ENCODE results near the gene TMTC2. TPM values are rescaled to one million over a fixed set of nuclear protein-coding genes. Genes with fewer than 3 reads are reported as not detected.
A peak's percentile ranks its signal among the peaks of the same experiment; 100 is the strongest.

Gene TMTC2
- total and polyA plus RNA-seq, 2 donors from 2014 or later = 6.0 to 32.9 TPM

DNA sequence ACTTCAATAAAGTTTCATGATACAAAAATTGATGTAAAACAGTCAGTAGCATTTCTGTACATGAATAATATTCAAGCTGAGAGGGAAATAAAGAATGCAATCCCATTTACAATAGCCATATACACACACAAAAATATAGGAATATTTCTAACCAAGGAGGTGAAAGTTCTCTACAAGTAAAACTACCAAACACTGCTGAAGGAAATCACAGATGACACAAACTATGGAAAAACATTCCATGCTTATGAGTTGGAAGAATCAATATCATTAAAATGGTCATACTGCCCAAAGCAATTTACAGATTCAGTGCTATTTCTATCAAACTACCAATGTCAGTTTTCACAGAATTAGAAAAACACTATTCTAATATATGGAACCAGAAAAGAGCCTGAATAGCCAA, 272.3 kb downstream of the TMTC2 start:
- Histone ChIP-seq H3K4me1 (ENCODE audit: control insufficient read depth in 2 of 3, insufficient read depth in 2 of 3, low read depth in 1 of 3, low read length in 3 of 3) (no peaks in the 10 kb centered on the region), H3K9me3 (ENCODE audit: control insufficient read depth in 2 of 3, insufficient read depth in 1 of 3, low read length in 3 of 3) (no peaks in the 10 kb centered on the region), H3K27ac (ENCODE audit: low read depth in 2 of 2, low read length in 2 of 2) (no peak overlapping the region), H3K27me3 (ENCODE audit: control insufficient read depth, insufficient read depth, low read length) (no peaks in the 10 kb centered on the region), H3K36me3 (ENCODE audit: control insufficient read depth in 2 of 3, insufficient read depth in 3 of 3, low read length in 3 of 3) (no peaks in the 10 kb centered on the region), H3K4me3 (ENCODE audit: low read length in 3 of 3) (no peak overlapping the region), H3K9ac (ENCODE audit: low read length in 3 of 3) (no peak overlapping the region)
- DNase-seq (no peak), FAIRE-seq (no peak)
- TF ChIP-seq, protein P1, sequence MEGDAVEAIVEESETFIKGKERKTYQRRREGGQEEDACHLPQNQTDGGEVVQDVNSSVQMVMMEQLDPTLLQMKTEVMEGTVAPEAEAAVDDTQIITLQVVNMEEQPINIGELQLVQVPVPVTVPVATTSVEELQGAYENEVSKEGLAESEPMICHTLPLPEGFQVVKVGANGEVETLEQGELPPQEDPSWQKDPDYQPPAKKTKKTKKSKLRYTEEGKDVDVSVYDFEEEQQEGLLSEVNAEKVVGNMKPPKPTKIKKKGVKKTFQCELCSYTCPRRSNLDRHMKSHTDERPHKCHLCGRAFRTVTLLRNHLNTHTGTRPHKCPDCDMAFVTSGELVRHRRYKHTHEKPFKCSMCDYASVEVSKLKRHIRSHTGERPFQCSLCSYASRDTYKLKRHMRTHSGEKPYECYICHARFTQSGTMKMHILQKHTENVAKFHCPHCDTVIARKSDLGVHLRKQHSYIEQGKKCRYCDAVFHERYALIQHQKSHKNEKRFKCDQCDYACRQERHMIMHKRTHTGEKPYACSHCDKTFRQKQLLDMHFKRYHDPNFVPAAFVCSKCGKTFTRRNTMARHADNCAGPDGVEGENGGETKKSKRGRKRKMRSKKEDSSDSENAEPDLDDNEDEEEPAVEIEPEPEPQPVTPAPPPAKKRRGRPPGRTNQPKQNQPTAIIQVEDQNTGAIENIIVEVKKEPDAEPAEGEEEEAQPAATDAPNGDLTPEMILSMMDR (IDR thresholded peaks at IDR 0.05; ENCODE audit: borderline replicate concordance, extremely low read depth, insufficient read depth) = no peak
- intact Hi-C loops (cut with DNase I) = no loop called here

DNA sequence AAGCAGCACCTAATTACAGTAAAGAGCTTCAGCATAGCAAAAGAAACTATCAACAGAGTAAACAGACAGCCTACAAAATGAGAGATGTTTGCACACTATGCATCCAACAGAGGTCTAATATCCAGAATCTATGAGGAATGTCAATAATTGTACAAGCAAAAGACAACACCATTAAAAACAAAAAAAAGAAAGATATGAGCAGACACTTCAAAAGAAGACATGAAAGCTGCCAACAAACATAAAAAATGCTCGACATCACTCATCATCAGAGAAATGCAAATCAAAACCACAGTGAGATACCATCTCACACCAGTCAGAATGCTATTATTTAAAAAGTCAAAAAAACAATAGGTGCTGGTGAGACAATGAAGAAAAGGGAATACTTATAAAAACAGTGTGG, 273.1 kb downstream of the TMTC2 start:
- intact Hi-C loops (cut with DNase I) = no loop called here
- TF ChIP-seq, protein P1 (IDR thresholded peaks at IDR 0.05; ENCODE audit: borderline replicate concordance, extremely low read depth, insufficient read depth) = no peak
- Histone ChIP-seq H3K27ac (ENCODE audit: low read depth in 2 of 2, low read length in 2 of 2) (no peak overlapping the region), H3K27me3 (ENCODE audit: control insufficient read depth, insufficient read depth, low read length) (no peaks in the 10 kb centered on the region), H3K36me3 (ENCODE audit: control insufficient read depth in 2 of 3, insufficient read depth in 3 of 3, low read length in 3 of 3) (no peaks in the 10 kb centered on the region), H3K9ac (ENCODE audit: low read length in 3 of 3) (no peak overlapping the region), H3K9me3 (ENCODE audit: control insufficient read depth in 2 of 3, insufficient read depth in 1 of 3, low read length in 3 of 3) (no peaks in the 10 kb centered on the region), H3K4me1 (ENCODE audit: control insufficient read depth in 2 of 3, insufficient read depth in 2 of 3, low read depth in 1 of 3, low read length in 3 of 3) (no peaks in the 10 kb centered on the region), H3K4me3 (ENCODE audit: low read length in 3 of 3) (no peak overlapping the region)
- FAIRE-seq (no peak), DNase-seq (no peak)

DNA sequence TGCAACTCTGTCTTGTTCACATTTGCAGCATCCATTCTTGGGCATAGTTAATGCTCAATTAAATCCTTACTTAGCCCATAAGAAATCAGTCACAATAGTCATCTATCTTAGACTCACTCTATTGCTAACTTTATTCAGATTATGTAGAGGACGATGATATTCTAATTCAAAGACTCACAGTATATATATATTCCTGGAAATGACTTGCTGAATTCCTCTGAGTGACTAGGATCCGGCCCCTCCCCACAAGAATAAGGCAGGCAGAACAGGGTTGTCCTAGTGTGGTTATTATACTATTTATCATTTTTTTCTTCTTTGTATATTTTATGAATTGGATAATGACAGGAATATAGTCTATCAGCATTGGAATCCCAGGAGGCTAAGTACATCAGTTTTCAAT, 275.1 kb downstream of the TMTC2 start:
- Histone ChIP-seq H3K4me1 (ENCODE audit: control insufficient read depth in 2 of 3, insufficient read depth in 2 of 3, low read depth in 1 of 3, low read length in 3 of 3) (no peaks in the 10 kb centered on the region), H3K36me3 (ENCODE audit: control insufficient read depth in 2 of 3, insufficient read depth in 3 of 3, low read length in 3 of 3) (no peaks in the 10 kb centered on the region), H3K27me3 (ENCODE audit: control insufficient read depth, insufficient read depth, low read length) (no peaks in the 10 kb centered on the region), H3K9ac (ENCODE audit: low read length in 3 of 3) (no peak overlapping the region), H3K27ac (ENCODE audit: low read depth in 2 of 2, low read length in 2 of 2) (no peak overlapping the region), H3K4me3 (ENCODE audit: low read length in 3 of 3) (no peak overlapping the region), H3K9me3 (ENCODE audit: control insufficient read depth in 2 of 3, insufficient read depth in 1 of 3, low read length in 3 of 3) (no peaks in the 10 kb centered on the region)
- TF ChIP-seq, protein P1 (IDR thresholded peaks at IDR 0.05; ENCODE audit: borderline replicate concordance, extremely low read depth, insufficient read depth) = no peak
- DNase-seq (no peak), FAIRE-seq (no peak)
- intact Hi-C loops (cut with DNase I) = no loop called here

DNA sequence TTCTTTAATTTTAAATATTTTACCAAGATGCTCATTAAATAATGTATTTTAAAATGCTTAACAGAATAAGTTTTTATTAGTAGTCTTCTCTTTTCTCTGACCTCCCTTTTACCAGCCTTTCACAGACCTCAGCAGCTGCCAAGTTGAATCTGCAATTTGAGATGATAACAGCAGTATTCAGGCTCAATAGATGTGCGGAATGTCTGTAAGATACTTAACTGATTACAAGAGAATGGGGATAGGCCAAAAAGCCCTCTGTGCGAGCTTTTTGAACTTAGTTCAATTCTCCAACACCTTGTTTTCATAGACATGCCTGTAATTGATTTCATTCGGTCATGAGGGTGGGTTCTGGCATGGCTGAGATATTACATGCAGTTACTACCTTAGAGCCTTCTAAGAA, 277.2 kb downstream of the TMTC2 start:
- no peaks in the 10 kb centered on the region for H3K36me3 ChIP-seq (ENCODE audit: control insufficient read depth in 2 of 3, insufficient read depth in 3 of 3, low read length in 3 of 3)
- FAIRE-seq = no peak
- H3K27ac ChIP-seq (ENCODE audit: low read depth in 2 of 2, low read length in 2 of 2) = no peak overlapping the region
- H3K9me3 ChIP-seq (ENCODE audit: control insufficient read depth in 2 of 3, insufficient read depth in 1 of 3, low read length in 3 of 3) = no peaks in the 10 kb centered on the region
- TF ChIP-seq, protein P1 (IDR thresholded peaks at IDR 0.05; ENCODE audit: borderline replicate concordance, extremely low read depth, insufficient read depth) = no peak
- intact Hi-C loops (cut with DNase I) = no loop called here
- no peaks in the 10 kb centered on the region for H3K27me3 ChIP-seq (ENCODE audit: control insufficient read depth, insufficient read depth, low read length)
- H3K4me3 ChIP-seq (ENCODE audit: low read length in 3 of 3) = no peak overlapping the region
- no peak overlapping the region for H3K9ac ChIP-seq (ENCODE audit: low read length in 3 of 3)
- no peaks in the 10 kb centered on the region for H3K4me1 ChIP-seq (ENCODE audit: control insufficient read depth in 2 of 3, insufficient read depth in 2 of 3, low read depth in 1 of 3, low read length in 3 of 3)
- DNase-seq = peak in 2 of 5 donors; percentile 9 to 22
